H9 (cell line): ENCODE results near the gene ST6GALNAC1. TPM values are rescaled to one million over a fixed set of nuclear protein-coding genes. Genes with fewer than 3 reads are reported as not detected.
A peak's percentile ranks its signal among the peaks of the same experiment; 100 is the strongest.

ENCODE experiments used
- DNase-seq: peaks from one replicate; pipeline ENCODE4 v3.0.0-alpha.2; 2017
- H2AFZ ChIP-seq: one replicate; pipeline ENCODE4 v1.6.1; 2013; ENCODE audit warnings: mild to moderate bottlenecking, low read length, control low read depth, moderate library complexity
- H2AK5ac ChIP-seq: 2 replicates; pipeline ENCODE4 v1.6.1; 2013; ENCODE audit warnings: low read length, control low read depth, mixed read lengths; ENCODE audit not compliant: insufficient read length
- H2BK120ac ChIP-seq: one replicate; pipeline ENCODE4 v1.6.1; 2013; ENCODE audit warnings: low read depth, mild to moderate bottlenecking, low read length, control low read depth, inconsistent platforms; ENCODE audit not compliant: poor library complexity, severe bottlenecking
- H2BK12ac ChIP-seq: 2 replicates; pipeline ENCODE4 v1.6.1; 2013; ENCODE audit warnings: low read length, control low read depth, mixed read lengths, low read depth; ENCODE audit not compliant: insufficient read length
- H2BK15ac ChIP-seq: 2 replicates; pipeline ENCODE4 v1.6.1; 2013; ENCODE audit warnings: low read depth, low read length, control low read depth
- H2BK20ac ChIP-seq: one replicate; pipeline ENCODE4 v1.6.1; 2013; ENCODE audit warnings: low read depth, mild to moderate bottlenecking, low read length, control low read depth, inconsistent platforms; ENCODE audit not compliant: poor library complexity, severe bottlenecking
- H2BK5ac ChIP-seq: 2 replicates; pipeline ENCODE4 v1.6.1; 2013; ENCODE audit warnings: low read length, control low read depth, mixed read lengths; ENCODE audit not compliant: insufficient read length
- H3K14ac ChIP-seq: 2 replicates; pipeline ENCODE4 v1.6.1; 2013; ENCODE audit warnings: low read length, control low read depth; ENCODE audit not compliant: insufficient read depth
- H3K18ac ChIP-seq: 2 replicates; pipeline ENCODE4 v1.6.1; 2013; ENCODE audit warnings: low read depth, mild to moderate bottlenecking, mixed read lengths, low read length, control low read depth; ENCODE audit not compliant: insufficient read length
- H3K23ac ChIP-seq: 2 replicates; pipeline ENCODE4 v1.6.1; 2013; ENCODE audit warnings: low read length, control low read depth, mixed read lengths, low read depth; ENCODE audit not compliant: insufficient read length
- H3K23me2 ChIP-seq: 2 replicates; pipeline ENCODE4 v1.6.1; 2013; ENCODE audit warnings: low read depth, mild to moderate bottlenecking, mixed read lengths, low read length, control low read depth; ENCODE audit not compliant: insufficient read length, poor library complexity, severe bottlenecking
- H3K27ac ChIP-seq: 2 replicates; pipeline ENCODE4 v1.5.1; 2013; ENCODE audit warnings: low read length, control low read depth, mixed read lengths, low read depth; ENCODE audit not compliant: insufficient read length
- H3K27me3 ChIP-seq: 2 replicates; pipeline ENCODE4 v1.6.1; 2013; ENCODE audit warnings: low read length, control low read depth, inconsistent platforms; ENCODE audit not compliant: insufficient read depth
- H3K4ac ChIP-seq: 2 replicates; pipeline ENCODE4 v1.6.1; 2013; ENCODE audit warnings: low read depth, mild to moderate bottlenecking, control low read depth, inconsistent platforms, low read length, moderate library complexity
- H3K4me1 ChIP-seq: 2 replicates; pipeline ENCODE4 v1.6.1; 2013; ENCODE audit warnings: low read length, control low read depth, inconsistent platforms; ENCODE audit not compliant: insufficient read depth
- H3K4me2 ChIP-seq: 2 replicates; pipeline ENCODE4 v1.6.1; 2013; ENCODE audit warnings: low read length, control low read depth, mixed read lengths; ENCODE audit not compliant: insufficient read length, insufficient read depth
- H3K56ac ChIP-seq: 2 replicates; pipeline ENCODE4 v1.6.1; 2013; ENCODE audit warnings: low read depth, mild to moderate bottlenecking, mixed read lengths, low read length, control low read depth; ENCODE audit not compliant: insufficient read length
- H3K79me1 ChIP-seq: 2 replicates; pipeline ENCODE4 v1.6.1; 2013; ENCODE audit warnings: low read depth, mild to moderate bottlenecking, moderate library complexity, low read length, control low read depth, inconsistent platforms; ENCODE audit not compliant: insufficient read depth, poor library complexity, severe bottlenecking
- H3K79me2 ChIP-seq: 2 replicates; pipeline ENCODE4 v1.6.1; 2013; ENCODE audit warnings: low read length, control low read depth, inconsistent platforms; ENCODE audit not compliant: insufficient read depth
- H3K9ac ChIP-seq: 2 replicates; pipeline ENCODE4 v1.6.1; 2013; ENCODE audit warnings: low read length, control low read depth, mixed read lengths; ENCODE audit not compliant: insufficient read length; ENCODE audit errors: extremely low read depth
- H3K9me3 ChIP-seq: one replicate; pipeline ENCODE4 v1.6.1; 2013; ENCODE audit warnings: low read depth, low read length, inconsistent platforms; ENCODE audit not compliant: control insufficient read depth
- H3T11ph ChIP-seq: one replicate; pipeline ENCODE4 v1.6.1; 2013; ENCODE audit warnings: mild to moderate bottlenecking, low read length, control low read depth, inconsistent platforms
- H4K20me1 ChIP-seq: one replicate; pipeline ENCODE4 v1.6.1; 2013; ENCODE audit not compliant: control insufficient read depth, insufficient read length, insufficient read depth
- H4K5ac ChIP-seq: 2 replicates; pipeline ENCODE4 v1.6.1; 2013; ENCODE audit warnings: low read depth, mild to moderate bottlenecking, mixed read lengths, low read length, control low read depth; ENCODE audit not compliant: insufficient read length
- H4K8ac ChIP-seq: replicated peaks from 2 replicates; pipeline ENCODE4 v1.6.1; 2013; ENCODE audit warnings: low read length, control low read depth, mixed read lengths, low read depth; ENCODE audit not compliant: insufficient read length
- H4K91ac ChIP-seq: 2 replicates; pipeline ENCODE4 v1.6.1; 2013; ENCODE audit warnings: low read depth, mild to moderate bottlenecking, moderate library complexity, mixed read lengths, low read length, control low read depth; ENCODE audit not compliant: insufficient read length
- H3K27ac Mint-ChIP-seq, 3 experiments: 2 replicates in 2 of 3; 3 replicates in 1 of 3; pipeline ENCODE4 v1.8.0; 2020 to 2021; ENCODE audit warnings: mixed read lengths in 3 of 3, mild to moderate bottlenecking in 1 of 3, moderate library complexity in 1 of 3
- H3K27me3 Mint-ChIP-seq: 2 replicates; pipeline ENCODE4 v1.8.0; 2021; ENCODE audit warnings: low read depth, mild to moderate bottlenecking, moderate library complexity, mixed read lengths
- H3K36me3 Mint-ChIP-seq, 3 experiments: 2 replicates in 2 of 3; 3 replicates in 1 of 3; pipeline ENCODE4 v1.8.0; 2020 to 2021; ENCODE audit warnings: low read depth in 3 of 3, mixed read lengths in 3 of 3; ENCODE audit not compliant: insufficient read depth in 1 of 3
- H3K4me1 Mint-ChIP-seq, 2 experiments: 2 replicates each; pipeline ENCODE4 v1.8.0; 2020; ENCODE audit warnings: mixed read lengths in 2 of 2
- H3K4me3 Mint-ChIP-seq, 2 experiments: 2 replicates in 1 of 2; 3 replicates in 1 of 2; pipeline ENCODE4 v1.8.0; 2020 to 2021; ENCODE audit warnings: mild to moderate bottlenecking in 2 of 2, mixed read lengths in 2 of 2, moderate library complexity in 1 of 2
- H3K9me3 Mint-ChIP-seq, 2 experiments: 2 replicates in 1 of 2; 3 replicates in 1 of 2; pipeline ENCODE4 v1.8.0; 2020; ENCODE audit warnings: mild to moderate bottlenecking in 2 of 2, mixed read lengths in 2 of 2, moderate library complexity in 1 of 2
- WGBS: extraction: QIAGEN DNeasy Blood & Tissue Kit; methylation state at CpG from one replicate; pipeline ENCODE4 v1.1.7; 2013; ENCODE audit warnings: missing lambda C conversion rate, low lambda C conversion rate, mixed read lengths; ENCODE audit not compliant: insufficient read length; ENCODE audit errors: extremely low coverage; 5-methylcytosine and 5-hydroxymethylcytosine counted together
- total RNA-seq: library from RNA; stranded (reverse); gene quantifications from 2 replicates; pipeline ENCODE4 v1.2.1, GENCODE V29; 2021
- TF ChIP-seq, protein P1 (sequence below): fragments of 200-600 bp; sonication (generic); conservative IDR thresholded peaks from 3 replicates; pipeline ENCODE4 v1.8.0; 2021; ENCODE audit warnings: antibody characterized with exemption, mild to moderate bottlenecking

ST6GALNAC1 gene
- total RNA-seq, 1 experiment from 2014 or later, result not detected

DNA sequence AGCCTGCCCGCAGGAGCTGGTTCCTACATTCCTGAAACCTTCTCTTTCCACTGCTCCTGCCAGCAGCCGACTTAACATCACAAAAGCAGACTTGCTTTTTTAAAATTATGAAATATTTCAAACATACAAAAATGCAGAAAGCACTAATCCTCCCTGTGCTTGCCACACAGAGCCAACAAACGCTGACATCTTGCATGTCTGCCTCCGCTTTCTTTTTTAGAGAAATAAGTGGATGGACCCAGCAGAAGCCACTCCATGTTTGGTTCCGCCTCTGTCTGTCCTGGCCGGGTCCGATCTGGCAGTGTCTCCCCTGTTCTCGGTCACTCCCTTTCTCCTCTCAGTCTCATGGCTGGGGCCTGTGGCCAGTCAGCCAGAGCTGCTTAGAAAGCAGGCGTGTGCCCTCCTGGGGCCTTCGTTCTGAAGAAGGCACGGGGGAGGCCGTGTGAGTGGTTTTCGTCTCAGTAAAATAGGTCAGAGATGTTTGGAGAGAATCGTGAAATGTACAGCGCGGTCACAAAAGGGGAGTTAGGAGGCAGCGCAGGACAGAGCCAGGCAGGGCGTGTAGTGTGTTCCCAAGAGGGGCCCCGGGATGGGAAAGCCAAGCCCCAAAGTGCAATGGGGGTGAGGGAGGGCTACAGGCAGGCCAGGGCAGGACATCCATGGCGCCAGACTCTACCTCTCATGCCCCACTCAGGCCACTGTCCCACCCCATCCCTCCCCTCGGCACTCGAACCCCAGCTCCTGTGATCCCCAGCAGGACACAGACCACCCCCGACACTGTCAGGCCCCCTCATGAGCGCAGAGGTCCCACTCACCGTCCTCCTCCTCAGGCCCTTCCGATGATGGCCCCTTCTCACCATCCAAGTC is 44.0 kb upstream of the ST6GALNAC1 start:
- no peak overlapping the region for H3K9ac ChIP-seq
- H3K56ac ChIP-seq, result no peak overlapping the region
- no peak overlapping the region for H4K8ac ChIP-seq
- H3K79me2 ChIP-seq, result no peaks in the 10 kb centered on the region
- no CpG with 5 or more reads among the region's 26 CpGs for WGBS
- TF ChIP-seq, protein P1, sequence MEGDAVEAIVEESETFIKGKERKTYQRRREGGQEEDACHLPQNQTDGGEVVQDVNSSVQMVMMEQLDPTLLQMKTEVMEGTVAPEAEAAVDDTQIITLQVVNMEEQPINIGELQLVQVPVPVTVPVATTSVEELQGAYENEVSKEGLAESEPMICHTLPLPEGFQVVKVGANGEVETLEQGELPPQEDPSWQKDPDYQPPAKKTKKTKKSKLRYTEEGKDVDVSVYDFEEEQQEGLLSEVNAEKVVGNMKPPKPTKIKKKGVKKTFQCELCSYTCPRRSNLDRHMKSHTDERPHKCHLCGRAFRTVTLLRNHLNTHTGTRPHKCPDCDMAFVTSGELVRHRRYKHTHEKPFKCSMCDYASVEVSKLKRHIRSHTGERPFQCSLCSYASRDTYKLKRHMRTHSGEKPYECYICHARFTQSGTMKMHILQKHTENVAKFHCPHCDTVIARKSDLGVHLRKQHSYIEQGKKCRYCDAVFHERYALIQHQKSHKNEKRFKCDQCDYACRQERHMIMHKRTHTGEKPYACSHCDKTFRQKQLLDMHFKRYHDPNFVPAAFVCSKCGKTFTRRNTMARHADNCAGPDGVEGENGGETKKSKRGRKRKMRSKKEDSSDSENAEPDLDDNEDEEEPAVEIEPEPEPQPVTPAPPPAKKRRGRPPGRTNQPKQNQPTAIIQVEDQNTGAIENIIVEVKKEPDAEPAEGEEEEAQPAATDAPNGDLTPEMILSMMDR, result no peak
- H4K91ac ChIP-seq, result no peak overlapping the region
- H2BK20ac ChIP-seq, result no peak overlapping the region
- no peak overlapping the region for H3T11ph ChIP-seq
- H3K79me1 ChIP-seq, result no peaks in the 10 kb centered on the region
- no peaks in the 10 kb centered on the region for H3K9me3 ChIP-seq
- Mint-ChIP-seq H3K4me1 (peaks cover 22 to 39% of the 10 kb centered on the region in 2 experiments), H3K9me3 (no peaks in the 10 kb centered on the region; a peak in 1 of 5 replicates), H3K4me3 (no peak overlapping the region), H3K36me3 (no peaks in the 10 kb centered on the region), H3K27ac (peak overlapping the region in 2 of 3 experiments; percentile 42 to 75; a peak in 4 of 7 replicates), H3K27me3 (no peaks in the 10 kb centered on the region)
- H4K5ac ChIP-seq, result no peak overlapping the region
- H3K27ac ChIP-seq, result no peak overlapping the region
- no peak overlapping the region for H2AK5ac ChIP-seq
- no peak for DNase-seq
- no peaks in the 10 kb centered on the region for H4K20me1 ChIP-seq
- H3K23ac ChIP-seq, result no peak overlapping the region
- no peak overlapping the region for H3K4ac ChIP-seq
- H3K14ac ChIP-seq, result no peak overlapping the region
- H2BK15ac ChIP-seq, result no peak overlapping the region
- H2BK120ac ChIP-seq, result no peak overlapping the region
- no peak overlapping the region for H3K18ac ChIP-seq
- no peak overlapping the region for H2BK5ac ChIP-seq
- no peak overlapping the region for H2BK12ac ChIP-seq
- H2AFZ ChIP-seq, result no peak overlapping the region
- H3K27me3 ChIP-seq, result no peaks in the 10 kb centered on the region
- H3K4me2 ChIP-seq, result no peak overlapping the region
- no peaks in the 10 kb centered on the region for H3K23me2 ChIP-seq
- H3K4me1 ChIP-seq, result peaks cover 3% of the 10 kb centered on the region; the same call in 1 of the 2 replicates
